NT2/D1 (cell line): ENCODE data around the gene POU2AF1.

Experiments
- SUZ12 ChIP-seq: IDR thresholded peaks from 2 replicates; pipeline ENCODE4 v1.6.1; 2011; ENCODE audit not compliant: insufficient read length, insufficient read depth; ENCODE audit errors: extremely low read depth
- ZNF274 ChIP-seq: IDR thresholded peaks from 2 replicates; pipeline ENCODE4 v1.6.1; 2011; ENCODE audit warnings: mild to moderate bottlenecking, low read depth, low read length

GRCh38 chr11:111306321-111306720, 72.8 kb downstream of the POU2AF1 start:
- no peak for TF ChIP-seq ZNF274
- no peak for TF ChIP-seq SUZ12
